ENCODE measurements around the gene TRAK1. TPM values are rescaled to one million over a fixed set of nuclear protein-coding genes. Genes with fewer than 3 reads are reported as not detected.

The TRAK1 gene
- total RNA-seq, 1 experiment from 2014 or later, result 41.0 TPM

- no peaks in the 10 kb centered on the region for H3K27me3 Mint-ChIP-seq (ENCODE audit: low read depth)
- H3K4me1 Mint-ChIP-seq, result peaks cover 23% of the 10 kb centered on the region
- CTCF ChIA-PET, result interaction anchor here (0.9 to 1.1 kb wide), 2 partner anchors 75 to 91 kb away, joined by 4 to 5 read pairs; no protein-coding TSS in a partner anchor
- H3K4me3 Mint-ChIP-seq, result no peak overlapping the region
- POLR2A ChIA-PET, result no interaction called here
- ATAC-seq (no peak), DNase-seq (ENCODE audit: low spot score) (no peak)
- TF ChIP-seq, protein P1, sequence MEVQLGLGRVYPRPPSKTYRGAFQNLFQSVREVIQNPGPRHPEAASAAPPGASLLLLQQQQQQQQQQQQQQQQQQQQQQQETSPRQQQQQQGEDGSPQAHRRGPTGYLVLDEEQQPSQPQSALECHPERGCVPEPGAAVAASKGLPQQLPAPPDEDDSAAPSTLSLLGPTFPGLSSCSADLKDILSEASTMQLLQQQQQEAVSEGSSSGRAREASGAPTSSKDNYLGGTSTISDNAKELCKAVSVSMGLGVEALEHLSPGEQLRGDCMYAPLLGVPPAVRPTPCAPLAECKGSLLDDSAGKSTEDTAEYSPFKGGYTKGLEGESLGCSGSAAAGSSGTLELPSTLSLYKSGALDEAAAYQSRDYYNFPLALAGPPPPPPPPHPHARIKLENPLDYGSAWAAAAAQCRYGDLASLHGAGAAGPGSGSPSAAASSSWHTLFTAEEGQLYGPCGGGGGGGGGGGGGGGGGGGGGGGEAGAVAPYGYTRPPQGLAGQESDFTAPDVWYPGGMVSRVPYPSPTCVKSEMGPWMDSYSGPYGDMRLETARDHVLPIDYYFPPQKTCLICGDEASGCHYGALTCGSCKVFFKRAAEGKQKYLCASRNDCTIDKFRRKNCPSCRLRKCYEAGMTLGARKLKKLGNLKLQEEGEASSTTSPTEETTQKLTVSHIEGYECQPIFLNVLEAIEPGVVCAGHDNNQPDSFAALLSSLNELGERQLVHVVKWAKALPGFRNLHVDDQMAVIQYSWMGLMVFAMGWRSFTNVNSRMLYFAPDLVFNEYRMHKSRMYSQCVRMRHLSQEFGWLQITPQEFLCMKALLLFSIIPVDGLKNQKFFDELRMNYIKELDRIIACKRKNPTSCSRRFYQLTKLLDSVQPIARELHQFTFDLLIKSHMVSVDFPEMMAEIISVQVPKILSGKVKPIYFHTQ (CRISPR knock-in tag; IDR thresholded peaks at IDR 0.05), result no peak
- no peak for TF ChIP-seq CREM (CRISPR knock-in tag; IDR thresholded peaks at IDR 0.05)
- no peak for TF ChIP-seq ZNF423 (CRISPR knock-in tag; IDR thresholded peaks at IDR 0.05)
- TF ChIP-seq GRHL2 (CRISPR knock-in tag; IDR thresholded peaks at IDR 0.05; ENCODE audit: insufficient replicate concordance, severe bottlenecking), result no peak
- no peak for TF ChIP-seq OVOL2 (CRISPR knock-in tag; IDR thresholded peaks at IDR 0.05; ENCODE audit: borderline replicate concordance)
- TF ChIP-seq, protein P2, sequence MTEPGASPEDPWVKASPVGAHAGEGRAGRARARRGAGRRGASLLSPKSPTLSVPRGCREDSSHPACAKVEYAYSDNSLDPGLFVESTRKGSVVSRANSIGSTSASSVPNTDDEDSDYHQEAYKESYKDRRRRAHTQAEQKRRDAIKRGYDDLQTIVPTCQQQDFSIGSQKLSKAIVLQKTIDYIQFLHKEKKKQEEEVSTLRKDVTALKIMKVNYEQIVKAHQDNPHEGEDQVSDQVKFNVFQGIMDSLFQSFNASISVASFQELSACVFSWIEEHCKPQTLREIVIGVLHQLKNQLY (CRISPR knock-in tag; IDR thresholded peaks at IDR 0.05), result no peak
- no peak for TF ChIP-seq EMX1 (CRISPR knock-in tag; IDR thresholded peaks at IDR 0.05)
- TF ChIP-seq SOX15 (CRISPR knock-in tag; IDR thresholded peaks at IDR 0.05), result no peak
- H3K27ac Mint-ChIP-seq, result no peak overlapping the region
- no peaks in the 10 kb centered on the region for H3K36me3 Mint-ChIP-seq
- no peaks in the 10 kb centered on the region for H3K9me3 Mint-ChIP-seq
Measured at GRCh38 chr3:42115946-42116345, 24.8 kb downstream of the TRAK1 start.

GRCh38 chr3:42116466-42116865 lies 25.3 kb downstream of the TRAK1 start:
- no peaks in the 10 kb centered on the region for H3K36me3 Mint-ChIP-seq
- no peaks in the 10 kb centered on the region for H3K27me3 Mint-ChIP-seq (ENCODE audit: low read depth)
- TF ChIP-seq, protein P3, sequence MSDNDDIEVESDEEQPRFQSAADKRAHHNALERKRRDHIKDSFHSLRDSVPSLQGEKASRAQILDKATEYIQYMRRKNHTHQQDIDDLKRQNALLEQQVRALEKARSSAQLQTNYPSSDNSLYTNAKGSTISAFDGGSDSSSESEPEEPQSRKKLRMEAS (CRISPR knock-in tag; IDR thresholded peaks at IDR 0.05), result no peak
- TF ChIP-seq MYBL2 (CRISPR knock-in tag; IDR thresholded peaks at IDR 0.05) (no peak), TCF7 (CRISPR knock-in tag; IDR thresholded peaks at IDR 0.05; ENCODE audit: low read depth) (no peak), SOX15 (CRISPR knock-in tag; IDR thresholded peaks at IDR 0.05) (no peak), USF1 (CRISPR knock-in tag; IDR thresholded peaks at IDR 0.05) (no peak), SMAD3 (CRISPR knock-in tag; IDR thresholded peaks at IDR 0.05; ENCODE audit: borderline replicate concordance) (no peak), HMGA2 (CRISPR knock-in tag; IDR thresholded peaks at IDR 0.05) (no peak), JAZF1 (CRISPR knock-in tag; IDR thresholded peaks at IDR 0.05) (no peak)
- TF ChIP-seq, protein P4, sequence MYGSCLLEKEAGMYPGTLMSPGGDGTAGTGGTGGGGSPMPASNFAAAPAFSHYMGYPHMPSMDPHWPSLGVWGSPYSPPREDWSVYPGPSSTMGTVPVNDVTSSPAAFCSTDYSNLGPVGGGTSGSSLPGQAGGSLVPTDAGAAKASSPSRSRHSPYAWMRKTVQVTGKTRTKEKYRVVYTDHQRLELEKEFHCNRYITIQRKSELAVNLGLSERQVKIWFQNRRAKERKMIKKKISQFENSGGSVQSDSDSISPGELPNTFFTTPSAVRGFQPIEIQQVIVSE (CRISPR knock-in tag; IDR thresholded peaks at IDR 0.05; ENCODE audit: borderline replicate concordance), result no peak
- TF ChIP-seq, protein P5, sequence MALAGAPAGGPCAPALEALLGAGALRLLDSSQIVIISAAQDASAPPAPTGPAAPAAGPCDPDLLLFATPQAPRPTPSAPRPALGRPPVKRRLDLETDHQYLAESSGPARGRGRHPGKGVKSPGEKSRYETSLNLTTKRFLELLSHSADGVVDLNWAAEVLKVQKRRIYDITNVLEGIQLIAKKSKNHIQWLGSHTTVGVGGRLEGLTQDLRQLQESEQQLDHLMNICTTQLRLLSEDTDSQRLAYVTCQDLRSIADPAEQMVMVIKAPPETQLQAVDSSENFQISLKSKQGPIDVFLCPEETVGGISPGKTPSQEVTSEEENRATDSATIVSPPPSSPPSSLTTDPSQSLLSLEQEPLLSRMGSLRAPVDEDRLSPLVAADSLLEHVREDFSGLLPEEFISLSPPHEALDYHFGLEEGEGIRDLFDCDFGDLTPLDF (CRISPR knock-in tag; IDR thresholded peaks at IDR 0.05), result no peak
- no peak overlapping the region for H3K4me3 Mint-ChIP-seq
- ChIA-PET POLR2A (no interaction called here), CTCF (interaction anchor here (0.9 to 2.3 kb wide), 3 partner anchors 75 to 91 kb away, joined by 4 to 13 read pairs (median 5); no protein-coding TSS in a partner anchor)
- ATAC-seq, result no peak
- H3K9me3 Mint-ChIP-seq, result no peaks in the 10 kb centered on the region
- H3K4me1 Mint-ChIP-seq, result peaks cover 24% of the 10 kb centered on the region
- no peak overlapping the region for H3K27ac Mint-ChIP-seq
- no peak for DNase-seq (ENCODE audit: low spot score)
